Measurements from ENCODE around the gene EPHB1.

Gene EPHB1

DNA sequence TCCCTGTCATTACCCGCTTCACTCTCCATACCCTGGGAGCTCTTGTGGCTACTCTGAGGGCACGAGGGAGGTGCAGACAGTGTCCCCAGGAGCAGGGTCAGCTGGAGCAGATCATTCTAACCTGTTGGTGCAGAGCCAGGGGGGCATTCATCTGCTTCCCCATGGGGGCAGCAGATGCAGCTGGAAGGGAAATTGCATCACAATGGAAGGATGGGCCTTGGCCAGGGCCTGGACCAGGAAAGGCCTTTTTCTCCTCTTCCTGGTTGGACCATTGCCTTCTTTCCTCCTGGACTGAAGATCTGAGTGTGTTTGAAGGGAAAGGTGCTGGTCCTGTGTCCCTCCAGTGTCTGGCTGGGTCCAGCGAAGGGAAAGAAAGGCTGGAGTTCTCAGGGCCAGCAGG is 55.7 kb downstream of the EPHB1 start:
- DNase-seq (no peak), ATAC-seq (no peak)

DNA sequence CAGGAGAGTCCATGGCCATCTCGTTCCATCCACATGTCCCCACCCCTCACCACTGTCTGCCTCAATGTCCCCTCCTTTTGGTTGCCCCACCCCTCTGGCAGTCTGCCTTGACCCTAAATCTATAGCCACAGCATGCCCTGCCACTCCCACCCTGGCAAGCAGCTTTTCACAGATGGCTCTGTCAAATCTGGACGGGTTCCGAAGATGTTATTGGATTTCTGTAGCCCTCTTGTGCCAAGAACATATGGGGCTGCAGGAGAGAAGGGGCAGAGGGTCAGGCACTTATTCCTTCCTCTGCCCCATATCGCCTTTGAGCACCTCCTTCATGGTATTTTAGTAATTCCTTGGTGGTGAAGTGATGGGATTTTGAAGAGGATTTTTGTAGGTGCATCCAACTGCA is 57.1 kb downstream of the EPHB1 start:
- ATAC-seq (no peak), DNase-seq (no peak)

DNA sequence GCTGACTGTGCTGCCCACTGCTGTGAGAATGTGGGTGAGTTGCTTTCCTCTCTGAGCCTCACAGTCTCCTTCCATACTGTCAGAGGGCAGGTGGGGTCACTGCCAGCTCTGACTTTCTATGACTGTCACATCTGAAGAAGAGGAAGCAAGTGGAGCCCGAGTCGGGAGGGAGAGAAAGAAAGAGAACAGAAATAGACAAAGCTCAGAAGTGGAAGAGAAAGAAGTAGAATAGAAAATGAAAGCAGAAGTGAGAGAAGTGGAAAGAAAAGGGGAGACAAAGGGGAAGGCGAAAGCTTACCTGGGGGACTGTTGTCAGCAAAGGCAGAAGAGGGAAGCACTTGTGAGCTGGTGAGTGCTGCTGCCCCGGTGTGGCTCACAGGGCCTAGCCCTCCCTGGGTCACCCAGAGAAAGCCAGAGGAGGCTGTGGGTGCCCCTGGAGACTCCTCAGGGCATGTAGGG is 57.9 kb downstream of the EPHB1 start:
- no peak for DNase-seq
- ATAC-seq = peak; percentile 45

DNA sequence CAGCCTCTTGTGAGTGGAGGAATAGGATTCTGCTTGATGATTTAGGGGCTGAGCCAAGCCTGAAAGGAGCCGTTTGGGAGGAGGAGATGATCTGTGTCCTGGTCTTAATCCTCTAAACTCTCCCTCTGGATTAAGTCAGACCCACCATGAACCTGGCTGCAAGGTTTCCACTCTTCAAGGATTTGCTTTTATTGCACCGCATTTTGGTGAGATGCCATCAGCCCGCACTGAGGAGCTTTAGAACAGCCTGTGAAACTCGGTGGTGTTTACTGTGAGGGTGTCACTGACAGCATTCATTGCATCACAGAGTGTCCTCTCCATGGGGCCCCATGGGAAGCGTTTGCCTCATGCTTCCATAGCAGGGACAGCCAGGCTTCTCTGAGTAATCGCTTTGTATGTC is 59.2 kb downstream of the EPHB1 start:
- DNase-seq (no peak), ATAC-seq (no peak)

DNA sequence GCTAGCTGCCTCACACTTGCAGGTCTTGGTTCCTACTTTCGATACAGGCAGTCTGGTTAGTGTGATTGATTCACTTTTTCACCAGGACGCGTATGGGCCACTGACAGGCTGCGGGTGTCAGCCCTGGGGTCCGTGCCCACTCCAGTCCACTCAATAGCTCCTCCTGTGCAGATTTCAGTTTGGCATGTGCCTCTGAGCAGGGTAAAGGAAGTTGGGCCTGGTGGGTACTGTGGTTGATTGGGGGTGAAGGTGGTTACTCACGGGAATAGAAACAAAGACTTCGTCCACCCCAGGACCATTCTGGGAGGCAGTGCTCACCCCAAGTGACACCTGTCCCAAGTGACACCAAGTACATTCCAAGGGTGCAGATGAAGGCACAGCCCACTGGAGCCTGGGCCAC is 62.3 kb downstream of the EPHB1 start:
- ATAC-seq (no peak), DNase-seq (no peak)

DNA sequence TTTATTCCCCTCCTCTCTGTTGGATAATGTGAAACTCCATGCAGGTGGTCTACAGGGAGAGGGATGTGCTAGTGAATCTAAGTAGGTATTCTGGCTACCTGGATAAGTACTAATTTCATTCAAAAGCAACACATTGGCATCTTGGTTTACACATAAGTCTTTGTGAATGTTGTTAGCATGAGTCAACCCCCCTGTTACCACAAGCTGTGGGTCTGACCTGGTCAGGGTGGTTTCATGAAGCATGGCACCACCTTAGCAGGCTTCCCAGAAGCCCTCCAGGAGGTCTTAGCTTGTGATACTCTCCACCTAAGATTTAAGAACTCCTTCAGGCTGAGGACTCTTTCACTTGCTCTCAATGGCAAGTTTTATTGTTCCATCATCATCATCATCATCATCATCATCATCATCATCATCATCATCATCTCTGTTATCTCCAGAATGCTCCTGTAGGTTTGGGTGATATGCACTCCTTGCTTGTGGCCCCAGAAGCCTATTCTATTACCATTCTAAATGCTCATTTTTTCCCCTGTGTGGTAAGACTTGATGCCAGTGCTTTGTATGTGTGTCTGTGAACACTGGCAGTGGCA is 62.8 kb downstream of the EPHB1 start:
- no peak for ATAC-seq

DNA sequence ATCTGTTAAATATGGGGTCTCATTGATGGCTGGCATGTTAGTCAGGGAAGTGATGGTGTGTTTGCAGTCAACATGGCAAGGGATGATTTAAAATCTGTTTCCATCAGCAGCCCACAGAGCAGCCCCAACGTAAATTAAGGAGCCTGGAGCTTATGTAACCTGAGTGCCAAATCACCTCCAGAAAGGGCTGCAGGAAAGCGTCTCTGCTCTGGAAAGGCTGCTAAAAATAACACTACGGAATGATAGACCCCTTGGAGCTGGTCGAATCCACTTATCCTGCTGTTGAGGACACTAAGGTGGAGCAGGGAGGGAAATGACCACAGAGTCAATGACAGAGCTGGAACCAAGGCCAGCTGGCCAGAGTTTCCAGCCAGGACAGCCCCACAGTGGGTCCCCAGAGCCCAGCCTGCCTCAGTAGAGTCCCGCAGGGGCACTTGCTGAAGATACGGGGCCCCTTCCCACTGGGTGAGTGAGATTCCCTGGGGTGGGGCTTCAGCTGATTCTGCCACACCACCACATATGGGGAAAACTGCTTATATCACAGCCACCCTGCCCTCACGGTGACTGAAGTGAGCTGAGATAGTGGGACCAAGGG is 63.5 kb downstream of the EPHB1 start:
- ATAC-seq = no peak

More for the DNA sequence above, 62.8 kb downstream of the EPHB1 start:
- DNase-seq = no peak

DNA sequence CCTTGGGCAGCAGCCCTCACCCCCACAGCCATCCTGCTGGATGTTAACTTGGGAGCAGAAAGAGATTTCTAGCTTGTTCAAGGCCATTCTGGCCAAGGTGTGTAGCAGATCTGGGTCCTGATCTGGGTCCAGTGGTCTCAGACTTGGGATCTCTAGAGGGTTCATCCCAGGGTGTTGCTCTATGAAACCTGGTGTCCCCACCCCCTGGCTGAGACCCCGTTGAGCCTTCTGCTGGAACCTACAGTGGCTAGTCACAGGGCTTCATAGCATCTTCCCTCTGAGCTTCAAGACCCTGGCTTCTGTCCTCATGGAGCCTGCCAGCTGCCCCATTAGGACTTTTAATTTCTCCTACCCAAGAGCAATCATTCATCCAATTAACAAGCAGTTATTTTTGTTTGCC is 64.3 kb downstream of the EPHB1 start:
- no peak for DNase-seq
- ATAC-seq = no peak

More for the DNA sequence above, 63.5 kb downstream of the EPHB1 start:
- no peak for DNase-seq

DNA sequence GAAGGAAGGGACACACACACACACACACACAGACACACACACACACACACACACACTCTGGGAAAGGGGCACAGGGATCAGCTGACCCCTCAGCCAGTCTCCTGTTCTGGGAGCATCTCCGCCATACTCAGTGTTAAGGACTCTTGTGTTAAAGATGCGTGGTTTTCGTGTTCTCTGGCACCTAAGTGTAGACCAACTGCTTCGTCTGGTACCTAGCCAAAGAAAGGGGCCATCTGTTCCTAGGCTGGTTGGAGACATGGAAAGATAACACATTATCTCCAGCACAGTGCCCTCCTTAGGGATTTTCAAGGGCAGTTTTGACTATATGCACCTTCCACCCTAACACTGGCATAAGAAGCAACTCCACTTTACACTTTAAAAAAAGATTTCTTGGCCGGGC is 65.1 kb downstream of the EPHB1 start:
- no peak for DNase-seq

DNA sequence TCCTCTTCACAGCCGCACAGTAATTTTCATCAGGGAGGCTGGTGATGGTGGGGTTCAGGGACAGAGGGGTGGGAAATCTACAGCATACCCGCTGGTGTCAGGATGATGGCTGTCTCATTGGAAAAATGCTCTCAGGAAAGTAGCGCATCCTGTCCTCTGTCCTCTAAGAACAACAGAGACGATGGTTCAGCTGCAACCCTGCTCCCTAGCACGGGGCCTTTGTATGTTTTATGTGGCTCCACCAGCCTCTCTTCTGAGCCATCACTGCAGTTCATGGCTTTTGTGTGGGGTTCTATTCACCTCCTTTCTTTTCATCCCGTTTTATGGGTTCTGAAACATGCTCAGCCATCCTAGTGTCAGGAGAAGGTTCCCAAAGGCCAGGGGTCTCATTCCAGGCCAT is 68.9 kb downstream of the EPHB1 start:
- no peak for DNase-seq

More for the DNA sequence above, 65.1 kb downstream of the EPHB1 start:
- no peak for ATAC-seq

DNA sequence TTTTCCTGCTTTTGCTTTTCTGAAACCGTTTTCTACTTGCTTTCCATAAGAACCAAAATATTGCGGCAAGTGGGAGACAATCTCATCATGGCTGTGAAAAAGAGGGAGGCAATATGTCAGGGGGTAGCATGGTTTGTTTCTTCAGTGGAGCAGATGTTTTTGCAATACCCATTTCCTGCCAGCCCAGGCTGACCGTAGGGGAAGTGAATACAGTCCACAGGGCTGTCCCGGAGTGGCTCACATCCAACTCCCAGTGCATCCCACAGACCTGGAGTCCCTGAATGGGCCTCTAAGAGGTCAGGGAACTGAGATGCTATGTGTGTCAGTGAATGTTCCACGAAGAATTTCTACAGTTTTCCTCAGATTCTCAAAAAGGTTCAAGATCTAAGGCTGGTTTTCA is 69.6 kb downstream of the EPHB1 start:
- DNase-seq (no peak), ATAC-seq (no peak)

More for the DNA sequence above, 68.9 kb downstream of the EPHB1 start:
- ATAC-seq = no peak

DNA sequence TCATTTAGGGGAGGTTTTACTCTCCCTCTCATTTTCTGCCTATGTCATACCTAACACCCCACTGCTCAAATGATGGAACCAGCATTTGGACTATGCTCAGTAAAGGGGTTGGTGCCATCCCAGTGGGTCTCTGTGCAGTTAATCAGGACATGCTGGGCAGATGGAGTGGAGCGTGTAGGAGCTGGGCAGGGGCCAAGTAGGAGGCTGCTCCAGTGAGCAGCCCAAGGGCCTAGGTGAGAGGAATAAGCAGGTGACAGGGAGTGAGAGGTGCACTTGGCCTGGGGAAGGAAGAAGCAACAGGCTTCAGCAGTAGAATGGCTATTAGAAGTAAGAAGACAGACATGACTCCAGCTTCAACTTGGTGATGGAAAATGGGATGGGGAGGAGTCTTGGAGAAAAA is 72.2 kb downstream of the EPHB1 start:
- peak; percentile 35 for ATAC-seq
- DNase-seq = no peak

DNA sequence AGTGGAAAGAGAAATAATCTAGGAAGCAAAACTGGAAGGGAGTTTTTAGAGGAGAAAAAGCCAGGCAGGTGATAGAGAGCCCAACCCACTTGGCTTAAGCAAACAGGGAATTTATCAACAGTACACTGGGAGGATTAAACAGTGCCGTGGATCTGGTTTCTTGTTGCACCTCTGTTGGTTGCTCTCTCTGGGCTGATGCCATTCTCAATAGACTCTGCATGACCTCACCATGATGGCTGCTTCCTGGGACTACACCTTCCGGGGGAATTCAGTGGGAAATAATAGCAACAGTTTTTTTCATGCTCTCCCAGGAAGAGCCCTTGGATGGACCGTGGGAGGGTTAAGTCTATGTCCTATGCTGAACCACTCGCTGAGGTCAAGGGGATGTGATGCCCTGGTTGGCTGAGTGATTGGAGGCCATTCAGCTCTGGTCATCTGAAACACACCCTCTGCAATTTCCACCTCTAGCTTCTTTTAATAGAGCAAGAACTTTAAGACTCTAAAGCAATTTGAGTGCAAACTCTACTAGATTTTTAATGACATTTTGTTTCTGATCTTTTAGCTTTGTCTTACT is 74.2 kb downstream of the EPHB1 start:
- DNase-seq = no peak

DNA sequence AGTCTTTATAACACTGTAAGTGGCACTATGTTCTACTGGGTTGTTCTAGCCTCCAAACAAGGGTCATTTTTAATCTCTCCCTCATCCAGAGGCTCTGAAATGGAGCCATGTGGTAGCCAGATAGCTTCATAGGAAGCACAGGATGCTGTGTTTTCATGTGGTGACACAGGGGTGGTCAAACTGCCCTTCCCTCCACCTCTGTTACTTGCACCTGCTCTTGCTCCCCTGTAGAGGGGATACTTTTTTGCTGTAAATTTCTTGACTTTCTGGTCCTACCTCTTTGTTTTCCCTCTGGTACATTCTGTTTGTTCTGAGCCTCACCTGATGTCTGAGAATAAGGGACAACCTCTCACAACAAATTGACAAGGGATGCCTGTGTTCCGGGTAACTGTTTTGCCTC is 76.8 kb downstream of the EPHB1 start:
- ATAC-seq (no peak), DNase-seq (no peak)

More for the DNA sequence above, 74.2 kb downstream of the EPHB1 start:
- ATAC-seq = no peak

DNA sequence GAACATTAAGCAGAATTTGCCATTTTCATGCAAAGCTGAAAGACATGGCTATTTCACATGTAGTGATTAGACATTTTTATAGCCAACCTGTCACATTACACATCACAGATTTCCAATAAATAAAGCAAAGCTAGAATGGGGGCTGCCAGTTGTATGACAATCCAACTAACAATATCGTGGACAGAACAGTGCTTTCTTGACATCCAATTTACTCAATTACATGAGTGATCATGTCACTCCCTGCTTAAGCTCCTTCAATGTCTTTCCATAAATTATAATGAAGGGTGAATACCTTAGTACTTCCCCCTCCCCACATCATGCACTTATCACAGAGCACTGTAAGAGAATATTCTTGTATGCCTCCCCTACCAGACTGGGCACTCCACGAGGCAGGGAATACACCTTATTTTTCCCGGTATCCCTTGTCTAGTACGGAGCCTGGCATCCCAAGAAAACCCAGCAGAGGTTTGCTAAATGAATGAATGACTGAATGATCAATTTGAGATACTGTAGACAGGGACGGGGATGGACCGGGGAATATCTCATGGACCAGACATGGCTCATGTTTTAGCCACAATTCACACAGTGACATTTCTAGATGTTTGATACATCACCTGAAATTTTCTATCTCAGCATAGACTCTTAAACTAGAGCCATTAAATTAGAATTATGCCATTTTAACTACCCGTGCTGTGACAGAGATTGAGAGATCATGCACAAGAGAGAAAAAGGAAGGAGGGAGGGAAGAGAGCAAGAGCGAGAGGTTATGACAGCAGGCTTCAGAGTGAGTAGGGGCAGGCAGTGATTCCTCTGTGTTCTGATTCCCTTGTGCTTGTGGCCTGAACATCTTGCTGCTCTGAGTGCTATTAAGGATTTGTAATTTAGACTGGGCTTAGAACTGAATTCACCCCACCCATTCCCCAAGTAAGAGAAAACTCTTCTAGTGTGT is 77.7 kb downstream of the EPHB1 start:
- ATAC-seq (no peak), DNase-seq (no peak)

DNA sequence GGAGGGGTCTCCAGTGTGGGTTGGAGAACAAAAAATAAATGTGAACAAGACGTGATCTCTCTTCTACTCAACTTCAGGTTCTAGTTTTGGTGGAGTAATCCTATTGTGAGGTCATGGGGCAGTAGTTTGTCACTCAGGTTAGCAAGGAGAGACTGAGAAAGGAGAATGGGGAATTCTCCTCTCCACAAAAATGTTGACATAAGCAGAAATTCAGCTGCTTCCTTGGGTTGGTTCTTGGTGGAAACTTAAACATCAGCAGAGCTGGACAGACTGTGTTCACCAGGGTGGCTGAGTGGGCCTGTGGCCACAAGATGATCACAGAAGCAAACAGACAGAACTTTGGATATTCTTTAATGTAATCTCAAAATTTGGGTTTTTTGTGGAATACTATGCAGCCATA is 78.7 kb downstream of the EPHB1 start:
- no peak for DNase-seq
- no peak for ATAC-seq

DNA sequence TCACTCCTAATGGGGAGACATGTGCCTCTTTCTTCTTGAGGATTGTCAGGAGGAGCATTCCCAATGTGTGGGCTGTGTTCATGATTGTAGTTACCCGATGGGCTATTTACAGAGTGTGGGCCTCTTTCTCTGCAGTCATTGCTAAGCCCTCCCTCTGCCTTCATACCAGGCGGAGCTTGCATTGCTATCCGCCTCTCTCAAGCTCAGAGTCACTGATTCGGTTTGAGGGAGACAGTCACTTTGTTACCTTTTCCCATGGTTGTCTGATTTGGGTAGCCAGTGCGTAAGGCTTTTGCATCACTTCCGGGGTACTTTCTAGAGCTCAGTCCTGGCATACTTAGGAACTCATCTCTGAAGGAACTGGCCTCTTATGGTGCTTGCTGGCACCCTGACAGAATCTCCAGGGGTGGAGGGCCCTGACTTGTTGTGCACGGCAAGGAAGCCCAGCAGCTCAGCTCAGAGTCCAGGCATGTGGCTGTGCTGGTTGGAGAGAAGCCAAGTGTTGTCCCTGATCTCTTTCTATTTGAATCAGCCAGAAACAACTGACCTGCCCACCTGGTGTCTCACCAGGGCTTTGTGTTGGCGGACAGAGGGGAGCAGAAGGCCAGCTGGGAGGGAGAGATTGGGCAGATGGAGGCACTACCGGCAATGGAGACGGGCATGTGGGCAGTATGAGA is 79.8 kb downstream of the EPHB1 start:
- no peak for ATAC-seq
- no peak for DNase-seq

DNA sequence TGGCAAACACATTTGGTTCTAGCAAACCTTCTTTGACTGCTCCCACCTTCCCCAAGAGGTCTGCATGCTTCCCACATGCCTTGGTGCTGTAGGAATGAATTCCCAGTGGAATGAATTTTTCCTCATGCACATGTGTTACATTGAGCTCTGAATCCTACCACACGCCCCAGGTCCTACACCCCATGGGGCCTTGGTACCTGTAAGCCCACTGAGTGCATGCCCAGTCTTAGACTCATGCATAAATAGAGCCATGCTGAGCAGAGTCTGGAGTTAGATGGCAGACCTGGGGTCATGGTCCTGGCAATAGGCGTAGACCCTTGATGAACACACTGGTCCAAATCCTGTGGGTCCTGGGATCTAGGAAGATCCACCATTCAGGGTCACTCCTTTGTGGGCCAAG is 81.8 kb downstream of the EPHB1 start:
- no peak for ATAC-seq
- no peak for DNase-seq

DNA sequence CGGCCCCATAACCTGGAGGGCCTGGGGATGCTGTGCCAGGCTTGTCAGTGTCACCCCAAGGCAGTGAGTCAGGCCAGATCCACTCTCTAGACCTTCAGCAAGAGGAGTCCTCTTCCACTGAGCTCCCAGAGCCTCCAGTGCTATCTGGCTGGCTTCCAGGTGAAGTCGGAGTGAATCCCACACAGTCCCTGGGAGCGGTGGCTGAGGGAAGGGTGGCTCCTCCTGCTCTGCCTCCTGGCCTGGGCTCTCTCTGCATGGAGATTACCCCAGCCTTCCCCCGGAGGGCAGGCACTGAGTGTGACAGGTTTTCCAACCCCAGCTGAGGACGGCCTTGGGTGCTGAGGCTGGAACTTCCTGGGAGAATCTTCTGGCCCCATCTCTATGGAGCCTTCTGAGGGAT is 82.7 kb downstream of the EPHB1 start:
- ATAC-seq (no peak), DNase-seq (no peak)

DNA sequence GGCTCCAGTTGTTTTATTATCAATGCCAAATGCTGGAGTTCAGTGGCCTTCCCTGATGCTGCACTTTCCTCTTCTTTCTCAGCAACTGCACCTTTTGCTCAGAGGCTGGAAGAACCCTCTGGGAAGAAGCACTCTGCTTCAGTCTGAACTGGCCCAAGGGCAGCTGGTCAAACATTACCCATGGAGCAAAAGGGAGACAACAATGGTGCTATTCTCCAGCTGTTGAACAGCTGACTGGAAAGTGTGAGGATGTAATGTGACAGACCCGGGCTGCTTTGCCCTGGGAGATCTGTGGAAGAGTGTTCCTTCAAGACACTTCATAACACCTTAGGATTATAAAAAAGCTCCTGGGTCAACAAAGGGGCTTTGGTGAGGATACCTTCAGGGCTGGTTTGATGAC is 84.9 kb downstream of the EPHB1 start:
- no peak for ATAC-seq

DNA sequence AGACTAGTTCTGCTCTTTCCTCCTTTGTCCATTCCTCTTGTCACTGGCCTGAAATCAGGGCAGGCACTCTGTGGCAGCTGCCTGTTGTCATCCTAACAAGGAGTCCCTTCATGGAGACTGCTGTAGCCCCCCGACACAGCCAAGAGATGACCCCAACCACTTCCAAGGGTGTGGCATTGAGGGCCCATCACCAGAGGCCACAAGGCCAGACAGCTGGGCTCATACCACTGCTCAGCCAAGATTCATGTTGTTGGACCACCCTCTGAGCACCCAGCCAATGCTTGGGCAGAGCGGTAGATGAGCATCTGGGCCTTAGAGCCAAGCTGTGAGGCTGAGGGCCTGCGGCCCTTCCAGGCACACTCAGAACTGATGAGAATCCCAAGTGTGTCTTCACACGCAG is 85.4 kb downstream of the EPHB1 start:
- no peak for DNase-seq

More for the DNA sequence above, 84.9 kb downstream of the EPHB1 start:
- DNase-seq = no peak

DNA sequence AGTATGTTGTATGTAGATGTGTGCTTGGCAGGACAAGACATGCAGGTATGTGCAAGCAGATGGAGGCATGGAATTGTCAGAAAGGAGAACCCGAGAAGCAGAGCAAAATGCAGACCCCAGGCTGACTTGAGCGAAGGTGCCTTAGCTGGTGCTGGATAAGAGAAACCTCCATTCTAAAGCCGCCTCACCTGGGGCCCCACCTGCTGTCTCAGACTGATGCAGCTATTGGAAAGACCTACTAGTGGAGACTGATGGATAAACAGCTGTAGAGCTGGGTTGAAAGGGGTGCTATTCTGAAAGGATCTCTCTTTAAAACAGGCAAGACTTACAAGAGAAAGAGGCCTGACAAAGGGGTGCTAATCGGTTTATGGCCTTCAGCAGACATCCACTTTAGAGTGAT is 86.2 kb downstream of the EPHB1 start:
- no peak for ATAC-seq
- DNase-seq = no peak

More for the DNA sequence above, 85.4 kb downstream of the EPHB1 start:
- no peak for ATAC-seq
